ENCODE results near the gene AGPS.

Gene AGPS

DNA sequence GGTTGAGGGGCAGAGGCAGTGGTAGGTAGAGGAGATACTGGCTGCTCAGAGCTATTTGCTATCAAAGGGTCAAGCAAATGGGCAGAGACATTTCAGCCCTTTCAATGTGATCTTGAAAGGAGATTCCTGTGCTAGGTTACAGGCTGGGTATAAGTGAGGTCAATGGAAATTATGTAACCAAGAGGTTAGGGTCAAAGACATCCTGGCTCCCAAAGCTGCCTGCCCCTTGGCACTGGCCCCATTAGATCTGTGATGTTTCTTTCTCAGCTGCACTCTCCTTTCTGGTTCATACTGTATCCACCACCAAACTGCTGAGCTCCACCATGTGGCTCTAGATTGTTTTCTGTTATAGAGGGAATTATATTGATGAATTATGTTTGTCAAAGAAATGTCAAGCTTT lies 200.4 kb downstream of the AGPS start:
- TF ChIP-seq SPI1 (IDR thresholded peaks at IDR 0.05; ENCODE audit: borderline replicate concordance, low read depth) (no peak), GABPA (IDR thresholded peaks at IDR 0.05; ENCODE audit: low read depth) (no peak), REST (IDR thresholded peaks at IDR 0.05; ENCODE audit: insufficient replicate concordance, low read depth) (no peak), POLR2AphosphoS5 (IDR thresholded peaks at IDR 0.05; ENCODE audit: low read depth) (no peak)
- TF ChIP-seq, protein P1, sequence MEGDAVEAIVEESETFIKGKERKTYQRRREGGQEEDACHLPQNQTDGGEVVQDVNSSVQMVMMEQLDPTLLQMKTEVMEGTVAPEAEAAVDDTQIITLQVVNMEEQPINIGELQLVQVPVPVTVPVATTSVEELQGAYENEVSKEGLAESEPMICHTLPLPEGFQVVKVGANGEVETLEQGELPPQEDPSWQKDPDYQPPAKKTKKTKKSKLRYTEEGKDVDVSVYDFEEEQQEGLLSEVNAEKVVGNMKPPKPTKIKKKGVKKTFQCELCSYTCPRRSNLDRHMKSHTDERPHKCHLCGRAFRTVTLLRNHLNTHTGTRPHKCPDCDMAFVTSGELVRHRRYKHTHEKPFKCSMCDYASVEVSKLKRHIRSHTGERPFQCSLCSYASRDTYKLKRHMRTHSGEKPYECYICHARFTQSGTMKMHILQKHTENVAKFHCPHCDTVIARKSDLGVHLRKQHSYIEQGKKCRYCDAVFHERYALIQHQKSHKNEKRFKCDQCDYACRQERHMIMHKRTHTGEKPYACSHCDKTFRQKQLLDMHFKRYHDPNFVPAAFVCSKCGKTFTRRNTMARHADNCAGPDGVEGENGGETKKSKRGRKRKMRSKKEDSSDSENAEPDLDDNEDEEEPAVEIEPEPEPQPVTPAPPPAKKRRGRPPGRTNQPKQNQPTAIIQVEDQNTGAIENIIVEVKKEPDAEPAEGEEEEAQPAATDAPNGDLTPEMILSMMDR (IDR thresholded peaks at IDR 0.05; ENCODE audit: insufficient read depth, low read length): no peak
- Histone ChIP-seq H3K27me3 (ENCODE audit: insufficient read depth, poor library complexity, severe bottlenecking) (no peaks in the 10 kb centered on the region), H3K4me3 (replicated peaks; ENCODE audit: insufficient read depth, low read length) (no peak overlapping the region), H3K27ac (replicated peaks) (no peak overlapping the region)
- no peak for DNase-seq (ENCODE audit: low read depth in 1 of 2, low spot score in 1 of 2)

- Histone ChIP-seq H3K27ac (replicated peaks) (no peak overlapping the region), H3K4me3 (replicated peaks; ENCODE audit: insufficient read depth, low read length) (no peak overlapping the region), H3K27me3 (ENCODE audit: insufficient read depth, poor library complexity, severe bottlenecking) (no peaks in the 10 kb centered on the region)
- DNase-seq (ENCODE audit: low read depth in 1 of 2, low spot score in 1 of 2): no peak
- TF ChIP-seq, protein P1 (IDR thresholded peaks at IDR 0.05; ENCODE audit: insufficient read depth, low read length): no peak
- TF ChIP-seq REST (IDR thresholded peaks at IDR 0.05; ENCODE audit: insufficient replicate concordance, low read depth) (no peak), POLR2AphosphoS5 (IDR thresholded peaks at IDR 0.05; ENCODE audit: low read depth) (no peak), SPI1 (IDR thresholded peaks at IDR 0.05; ENCODE audit: borderline replicate concordance, low read depth) (no peak), GABPA (IDR thresholded peaks at IDR 0.05; ENCODE audit: low read depth) (no peak)
Observed at GRCh38 chr2:177593402-177593801, 200.8 kb downstream of the AGPS start.
